GM06990 (cell line): ENCODE data around the gene SNTB2.

Experiments used
- DNase-seq: peaks from one replicate; pipeline ENCODE4 v3.0.0-alpha.2; 2011; ENCODE audit not compliant: insufficient read length; ENCODE audit errors: extremely low read depth
- H3K27me3 ChIP-seq: replicated peaks from 2 replicates; pipeline ENCODE4 v1.6.0; 2011; ENCODE audit warnings: low read length; ENCODE audit not compliant: control insufficient read depth, insufficient read depth
- H3K36me3 ChIP-seq: 2 replicates; pipeline ENCODE4 v1.5.1; 2011; ENCODE audit warnings: low read length; ENCODE audit not compliant: control insufficient read depth, insufficient read depth
- H3K4me3 ChIP-seq: replicated peaks from 2 replicates; pipeline ENCODE4 v1.5.1; 2011; ENCODE audit warnings: low read depth, mild to moderate bottlenecking, control low read depth, low read length
- CTCF ChIP-seq: IDR thresholded peaks from 2 replicates; pipeline ENCODE4 v1.5.1; 2011; ENCODE audit warnings: low read length, control low read depth, mild to moderate bottlenecking, inconsistent platforms; ENCODE audit not compliant: insufficient read depth, poor library complexity, severe bottlenecking

SNTB2 gene

GRCh38 chr16:69270831-69271230 is 83.9 kb downstream of the SNTB2 start:
- H3K4me3 ChIP-seq, result no peak overlapping the region
- no peaks in the 10 kb centered on the region for H3K27me3 ChIP-seq
- no peak for DNase-seq
- H3K36me3 ChIP-seq, result no peaks in the 10 kb centered on the region
- TF ChIP-seq CTCF, result no peak

- no peak for TF ChIP-seq CTCF
- Histone ChIP-seq H3K36me3 (no peaks in the 10 kb centered on the region), H3K27me3 (no peaks in the 10 kb centered on the region), H3K4me3 (no peak overlapping the region)
- no peak for DNase-seq
These were observed 86.0 kb downstream of the SNTB2 start for GRCh38 chr16:69273009-69273408.

- Histone ChIP-seq H3K4me3 (no peak overlapping the region), H3K27me3 (no peaks in the 10 kb centered on the region), H3K36me3 (no peaks in the 10 kb centered on the region)
- TF ChIP-seq CTCF, result no peak
- DNase-seq, result no peak
These were observed 87.8 kb downstream of the SNTB2 start for GRCh38 chr16:69274699-69275235.

- H3K27me3 ChIP-seq, result no peaks in the 10 kb centered on the region
- H3K36me3 ChIP-seq, result no peaks in the 10 kb centered on the region
- no peak for DNase-seq
- no peak for TF ChIP-seq CTCF
- no peak overlapping the region for H3K4me3 ChIP-seq
These were observed 89.5 kb downstream of the SNTB2 start for GRCh38 chr16:69276148-69277115.

- no peak for TF ChIP-seq CTCF
- DNase-seq, result no peak
- H3K4me3 ChIP-seq, result no peak overlapping the region
- no peaks in the 10 kb centered on the region for H3K36me3 ChIP-seq
- no peaks in the 10 kb centered on the region for H3K27me3 ChIP-seq
These were observed 90.4 kb downstream of the SNTB2 start for GRCh38 chr16:69277413-69277812.
